NCI-H1417 treated with DMSO at 0.1 percent for 48 hours (cell line): ENCODE data around the gene SUSD2.

Experiments
- DNase-seq: peaks from one replicate; lab custom pipeline; 2025; lab: John Stamatoyannopoulos, UW

The SUSD2 gene

DNA sequence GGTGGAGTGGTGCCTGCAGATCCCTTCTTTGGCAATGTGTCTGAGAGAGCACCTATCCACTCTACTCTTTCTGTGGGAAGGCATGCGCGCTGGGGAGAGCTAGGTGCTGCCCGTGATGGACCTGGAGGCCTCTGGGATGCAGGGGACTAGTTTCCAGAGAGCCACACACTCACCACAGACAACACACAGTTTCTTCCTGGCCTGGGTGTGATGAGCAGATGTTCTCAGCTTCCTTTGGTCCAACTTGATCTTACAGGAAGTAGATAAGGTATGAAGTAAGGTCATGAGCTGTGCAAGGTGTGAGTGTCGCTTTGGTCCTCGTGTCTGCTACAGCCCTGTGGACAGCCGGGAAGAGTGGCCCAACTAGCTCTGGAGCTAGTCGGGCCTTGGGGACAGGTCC is 27.3 kb upstream of the SUSD2 start:
- no peak for DNase-seq

GRCh38 chr22:24154826-24155225 is 26.5 kb upstream of the SUSD2 start:
- DNase-seq, result no peak

GRCh38 chr22:24155627-24156140 is 25.6 kb upstream of the SUSD2 start:
- DNase-seq, result no peak

DNA sequence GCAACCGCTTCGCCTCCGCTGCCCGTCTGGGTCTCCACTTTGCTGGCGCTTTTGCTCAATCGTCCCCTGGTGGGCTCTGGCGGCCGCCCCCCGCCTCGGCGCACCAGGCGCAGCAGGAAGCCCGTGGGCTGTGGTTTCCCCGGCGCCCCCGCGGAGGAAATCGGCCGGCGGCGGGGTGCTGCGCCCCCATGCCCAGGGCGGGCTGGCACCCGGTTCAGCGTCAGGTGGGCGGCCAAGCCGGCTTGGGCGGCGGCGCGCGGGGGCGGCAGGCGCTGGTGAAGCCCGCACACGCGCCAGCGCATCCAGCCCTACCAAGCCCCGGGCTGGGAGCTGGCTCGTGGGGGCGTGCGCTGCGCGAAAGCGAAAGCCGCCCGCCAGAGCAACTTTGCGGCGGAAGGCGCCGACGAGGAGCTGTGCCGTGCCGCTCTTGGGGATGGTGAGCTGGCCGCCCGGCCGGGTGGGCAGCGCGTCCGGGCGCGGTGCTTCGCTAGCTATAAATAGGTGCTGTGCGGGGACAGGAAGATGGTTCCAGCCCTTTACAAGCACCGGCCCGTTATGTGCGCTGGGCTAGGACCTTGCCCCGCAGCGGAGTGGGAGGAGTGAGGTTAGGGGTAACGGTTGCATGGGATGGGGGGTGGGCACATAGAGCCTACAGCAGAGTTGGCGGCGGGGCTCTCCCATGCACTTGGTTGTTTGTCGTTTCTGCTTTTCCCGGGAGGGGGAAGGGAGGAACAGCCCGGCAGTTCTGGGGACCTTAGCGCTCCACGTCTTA is 25.0 kb upstream of the SUSD2 start:
- no peak for DNase-seq

GRCh38 chr22:24156913-24157821 is 24.1 kb upstream of the SUSD2 start:
- DNase-seq, result no peak

DNA sequence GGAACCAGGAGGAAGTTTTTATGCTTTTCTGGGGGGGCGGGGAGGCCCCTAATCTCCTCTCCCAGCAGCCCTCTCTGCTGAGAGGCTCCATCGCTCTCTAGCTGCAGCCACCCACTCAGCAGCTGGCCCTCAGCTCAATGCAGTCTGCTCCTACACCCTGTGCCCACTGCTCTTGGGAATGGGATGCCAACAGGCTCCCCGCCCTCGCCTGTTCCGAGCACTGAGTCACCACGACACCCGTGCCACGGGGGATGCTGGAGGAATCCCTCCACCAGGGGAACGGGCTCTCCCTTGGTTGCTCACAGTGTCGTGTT is 23.5 kb upstream of the SUSD2 start:
- DNase-seq, result no peak

GRCh38 chr22:24159650-24160049 is 21.6 kb upstream of the SUSD2 start:
- DNase-seq, result no peak

GRCh38 chr22:24160546-24160945 is 20.7 kb upstream of the SUSD2 start:
- no peak for DNase-seq

GRCh38 chr22:24161485-24161884 is 19.8 kb upstream of the SUSD2 start:
- DNase-seq, result no peak

- no peak for DNase-seq
Measured at GRCh38 chr22:24161909-24162308, 19.4 kb upstream of the SUSD2 start.

DNA sequence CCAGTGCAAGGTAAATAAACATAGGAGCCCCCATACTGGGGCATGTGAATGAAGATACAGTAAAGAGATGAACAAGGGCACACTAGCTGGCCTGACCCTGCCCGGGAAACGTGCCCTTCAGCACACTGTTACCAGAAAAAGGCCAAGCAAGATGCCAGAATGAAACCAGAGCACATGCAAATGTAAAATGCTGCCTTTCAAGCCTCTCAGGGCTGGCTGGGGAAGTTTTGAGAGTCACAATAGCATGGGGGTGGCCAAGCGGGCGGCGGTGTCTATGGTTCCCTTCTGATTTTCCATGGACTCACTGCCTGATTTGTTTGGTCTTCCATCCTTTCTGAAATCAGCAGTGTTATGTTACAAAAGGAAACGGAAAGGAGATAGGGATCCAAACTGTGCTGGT is 18.9 kb upstream of the SUSD2 start:
- DNase-seq, result no peak

GRCh38 chr22:24164243-24164642 is 17.0 kb upstream of the SUSD2 start:
- DNase-seq, result no peak

GRCh38 chr22:24164940-24165339 is 16.3 kb upstream of the SUSD2 start:
- DNase-seq, result no peak

DNA sequence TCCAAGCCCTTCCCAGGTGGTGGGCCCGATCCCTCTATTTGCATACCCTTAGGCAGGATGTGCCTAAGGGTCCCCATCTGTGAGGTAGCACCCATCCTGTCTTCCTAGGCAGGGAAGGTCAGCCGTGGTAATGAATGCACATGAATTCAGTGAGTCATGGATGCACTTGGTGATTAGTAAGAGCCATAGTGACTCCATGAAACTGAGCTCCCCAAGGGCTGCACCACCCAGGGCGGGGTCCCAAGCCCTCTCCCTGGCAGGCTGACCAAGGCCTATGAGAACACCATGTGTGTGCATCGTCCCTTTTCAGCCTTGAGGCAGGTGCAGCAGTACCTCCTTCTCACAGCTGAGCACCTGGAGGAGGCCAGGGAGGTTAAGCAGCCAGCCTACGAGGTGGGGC is 15.6 kb upstream of the SUSD2 start:
- no peak for DNase-seq

- DNase-seq, result no peak
Measured at GRCh38 chr22:24166811-24167210, 14.5 kb upstream of the SUSD2 start.

DNA sequence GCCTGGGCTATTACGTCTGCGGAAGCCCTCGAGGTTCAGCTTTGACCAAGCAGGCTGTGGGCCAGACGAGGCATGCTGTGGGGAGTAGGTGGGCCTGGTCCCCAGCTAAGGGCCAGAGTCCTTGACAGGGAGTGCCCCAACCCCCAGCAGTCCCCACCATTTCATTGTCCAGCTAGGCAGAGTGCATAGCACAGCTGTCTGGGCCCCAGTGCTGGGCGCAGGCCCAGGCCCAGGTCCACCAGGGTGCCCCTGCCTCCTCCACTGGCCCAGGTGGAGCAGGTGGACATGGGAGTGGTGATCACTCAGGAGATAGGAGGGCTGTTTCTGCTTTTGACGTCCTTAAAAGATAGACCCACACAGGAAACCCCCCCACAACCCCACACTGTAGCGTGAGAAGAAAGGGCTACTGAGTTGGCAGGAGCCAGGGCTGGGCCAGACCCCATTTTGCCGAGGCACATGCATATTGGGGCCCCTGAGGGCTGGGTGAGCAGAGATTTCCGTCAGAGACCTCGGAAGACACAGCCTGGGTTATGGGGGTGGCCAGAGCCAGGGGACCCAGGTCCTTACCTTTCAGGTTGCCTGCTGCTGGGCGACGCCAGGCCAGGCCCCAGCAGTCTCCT is 11.7 kb upstream of the SUSD2 start:
- no peak for DNase-seq

DNA sequence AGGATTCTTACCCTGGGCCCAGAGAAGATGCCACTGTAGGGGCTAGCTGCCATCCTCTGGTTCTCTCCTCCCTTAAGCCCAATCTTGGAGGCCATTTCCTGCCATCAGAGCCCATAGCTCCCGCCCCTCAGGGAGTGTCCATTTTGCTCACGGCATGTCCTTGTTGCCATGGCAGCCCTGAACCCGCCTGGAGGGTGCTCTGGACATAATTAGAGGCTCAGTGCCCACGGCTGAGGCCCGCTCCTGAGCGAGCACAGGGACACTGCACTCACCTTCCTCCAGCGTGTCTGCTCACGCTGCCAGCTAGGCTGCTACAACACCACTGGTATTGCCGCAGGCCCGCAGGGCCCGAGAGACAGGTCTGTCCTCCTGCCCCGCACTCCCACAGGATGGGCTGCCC is 11.1 kb upstream of the SUSD2 start:
- DNase-seq, result no peak

DNA sequence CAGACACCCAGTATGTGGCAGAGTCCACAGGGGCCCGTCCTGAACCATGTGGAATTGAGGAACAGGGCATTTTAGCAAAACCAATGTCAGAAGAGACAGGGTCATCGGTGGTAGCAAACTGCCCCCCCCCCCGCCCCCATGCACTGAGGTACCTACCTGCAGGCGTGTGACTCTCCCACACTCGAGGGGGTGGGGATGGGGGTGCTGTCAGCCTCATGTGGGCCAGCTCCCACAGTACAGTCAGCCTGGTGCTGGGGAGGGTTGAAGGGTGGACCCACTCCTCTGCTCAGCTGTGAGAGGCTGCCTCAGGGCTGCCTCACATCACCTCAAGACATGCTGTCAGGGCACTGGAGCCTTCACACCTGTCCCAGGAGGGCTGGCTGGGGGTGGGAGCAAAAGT is 10.7 kb upstream of the SUSD2 start:
- DNase-seq, result no peak

DNA sequence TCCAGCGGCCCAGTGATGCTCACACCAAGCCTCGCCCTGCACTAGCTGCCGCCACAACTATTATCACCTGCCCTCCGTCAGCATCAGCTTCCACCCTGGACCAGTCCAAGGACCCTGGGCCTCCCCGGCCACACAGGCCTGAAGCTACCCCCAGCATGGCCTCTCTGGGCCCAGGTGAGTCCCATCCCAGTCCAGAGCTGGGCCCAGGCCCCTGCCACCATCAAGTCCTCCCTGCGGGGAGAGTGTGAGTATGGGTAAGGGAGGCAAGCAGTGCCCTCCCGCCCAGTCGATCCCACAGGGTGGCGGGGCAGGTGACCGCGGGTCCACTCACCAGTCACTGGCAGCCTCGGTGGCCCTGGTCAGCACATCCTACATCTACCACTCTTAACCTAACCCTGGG is 9.5 kb upstream of the SUSD2 start:
- no peak for DNase-seq

- no peak for DNase-seq
Measured at GRCh38 chr22:24175160-24175808, 6.0 kb upstream of the SUSD2 start.

DNA sequence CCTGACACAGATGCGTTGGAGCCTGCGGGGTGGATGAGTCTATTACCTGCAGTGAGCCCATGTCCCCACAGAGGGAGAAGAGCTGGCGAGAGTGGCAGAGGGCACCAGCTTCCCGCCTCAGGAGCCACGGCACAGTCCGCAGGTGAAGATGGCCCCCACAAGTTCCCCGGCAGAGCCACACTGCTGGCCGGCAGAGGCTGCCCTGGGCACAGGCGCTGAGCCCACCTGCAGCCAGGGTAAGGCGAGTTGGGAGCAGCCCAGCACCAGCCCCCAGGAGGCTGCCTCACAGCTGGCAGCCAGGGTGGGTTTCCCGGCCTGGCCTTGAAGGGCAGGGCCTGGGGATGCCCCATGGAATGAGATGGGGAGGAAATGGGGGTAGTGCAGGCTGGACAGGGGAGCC is 5.2 kb upstream of the SUSD2 start:
- no peak for DNase-seq

- DNase-seq, result no peak
Measured at GRCh38 chr22:24176630-24177029, 4.7 kb upstream of the SUSD2 start.
